ENCODE measurements around the gene TBC1D2B.

DNA sequence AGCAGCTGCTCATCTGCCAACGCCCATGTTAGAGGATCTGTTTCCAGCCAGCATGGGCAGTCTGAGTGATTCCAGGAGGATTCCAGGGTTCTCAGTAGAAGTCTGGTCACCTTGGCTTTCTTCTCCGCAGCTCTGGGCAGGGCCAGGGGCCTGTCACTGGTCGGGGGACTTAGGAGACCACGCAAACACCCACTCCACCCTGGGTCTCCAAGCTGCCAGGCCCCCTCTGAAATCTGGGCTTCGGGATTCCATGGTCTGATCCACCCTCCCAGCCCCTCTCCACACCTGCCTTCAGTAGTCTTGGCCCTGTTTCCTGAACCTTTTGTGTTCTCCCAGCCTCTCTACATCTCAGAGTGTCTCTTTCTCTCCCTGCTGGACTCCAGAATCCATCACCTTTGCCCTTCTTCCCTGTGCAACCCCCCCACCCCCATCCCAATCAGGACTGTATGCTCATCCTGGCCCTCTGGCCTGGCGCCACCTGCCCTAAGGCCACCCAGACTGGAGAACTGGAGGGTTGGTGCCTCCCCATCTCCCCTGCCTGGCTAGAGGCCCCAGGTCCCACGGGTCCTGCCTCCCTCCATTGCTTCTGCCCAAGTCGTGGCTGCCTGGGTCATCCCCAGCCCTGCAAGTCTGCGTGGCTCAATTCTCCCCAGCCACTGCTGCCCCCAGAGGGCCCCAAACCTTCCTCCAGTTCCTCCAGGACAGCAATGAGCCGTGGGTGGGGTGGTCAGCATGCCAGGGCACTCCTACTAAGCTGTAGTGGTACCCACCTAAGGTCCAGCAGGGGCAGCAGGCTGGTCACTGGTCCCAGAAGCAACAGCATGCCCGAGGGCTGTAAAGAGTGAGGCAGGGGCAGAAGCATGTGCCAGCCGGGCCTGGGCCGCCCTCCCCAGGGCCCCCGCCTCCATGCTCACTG, 102.8 kb downstream of the TBC1D2B start:
- no peak for TF ChIP-seq CTCF (IDR thresholded peaks at IDR 0.05 in 8 of 11, conservative IDR thresholded peaks at IDR 0.05 in 3 of 11)
- TF ChIP-seq POLR2AphosphoS5 (IDR thresholded peaks at IDR 0.05) = no peak
- no peak for TF ChIP-seq POLR2A (IDR thresholded peaks at IDR 0.05)

Data from spleen (tissue), 7 donors.